Epithelial cell of proximal tubule (primary cell): Measurements from ENCODE around the gene ATRN. TPM values are rescaled to one million over a fixed set of nuclear protein-coding genes. Genes with fewer than 3 reads are reported as not detected.
A peak's percentile ranks its signal among the peaks of the same experiment; 100 is the strongest.
"Not testable (repeated sequence)": the region's sequence is repeated elsewhere in the genome, so short reads cannot be mapped to it uniquely, and the experiment has no call there.

Source experiments
- DNase-seq: peaks from one replicate; pipeline ENCODE4 v3.0.0-alpha.2; 2011; ENCODE audit warnings: low read depth
- H3K4me3 ChIP-seq: 2 replicates; pipeline ENCODE4 v1.5.1; 2011; ENCODE audit warnings: low read depth, mild to moderate bottlenecking, low read length
- CTCF ChIP-seq: conservative IDR thresholded peaks from 2 replicates; pipeline ENCODE4 v1.5.1; 2012; ENCODE audit warnings: low read depth, mild to moderate bottlenecking, low read length
- total RNA-seq: library from RNA; depleted of rRNA; stranded (reverse); fragments of >200 nt; gene quantifications from 2 replicates; pipeline ENCODE4 v1.2.3, GENCODE V29; 2015

The ATRN gene
- total RNA-seq: 11.4 and 15.4 TPM in 2 replicates

- peak within 1 kb of the TSS; percentile 62 for H3K4me3 ChIP-seq
- TF ChIP-seq CTCF: no peak
- DNase-seq: no peak
Measured at GRCh38 chr20:3470627-3471396, at the start of gene ATRN. Gene ATRN (plus strand): TSS chr20:3471018. CDS start chr20:3471108, 90 bp downstream.

GRCh38 chr20:3421985-3422384, 48.8 kb upstream of the ATRN start:
- H3K4me3 ChIP-seq: no peak overlapping the region
- TF ChIP-seq CTCF: no peak
- DNase-seq: no peak

- TF ChIP-seq CTCF: no peak
- DNase-seq: no peak
- no peak overlapping the region for H3K4me3 ChIP-seq
Measured at GRCh38 chr20:3423126-3423525, 47.7 kb upstream of the ATRN start.

GRCh38 chr20:3426766-3427165, 44.1 kb upstream of the ATRN start:
- DNase-seq, H3K4me3 ChIP-seq: not testable (repeated sequence)

GRCh38 chr20:3430376-3431069, 40.3 kb upstream of the ATRN start:
- no peak overlapping the region for H3K4me3 ChIP-seq
- DNase-seq: no peak
- TF ChIP-seq CTCF: no peak

GRCh38 chr20:3431109-3431508, 39.7 kb upstream of the ATRN start:
- no peak for TF ChIP-seq CTCF
- no peak overlapping the region for H3K4me3 ChIP-seq
- no peak for DNase-seq

GRCh38 chr20:3432844-3433243, 38.0 kb upstream of the ATRN start:
- H3K4me3 ChIP-seq: no peak overlapping the region
- no peak for DNase-seq
- TF ChIP-seq CTCF: no peak
